ENCODE data around the gene SEMA6A. TPM values are rescaled to one million over a fixed set of nuclear protein-coding genes. Genes with fewer than 3 reads are reported as not detected.

Gene SEMA6A
- total and polyA plus RNA-seq, 2 experiments from 2014 or later = 233 to 400 TPM

DNA sequence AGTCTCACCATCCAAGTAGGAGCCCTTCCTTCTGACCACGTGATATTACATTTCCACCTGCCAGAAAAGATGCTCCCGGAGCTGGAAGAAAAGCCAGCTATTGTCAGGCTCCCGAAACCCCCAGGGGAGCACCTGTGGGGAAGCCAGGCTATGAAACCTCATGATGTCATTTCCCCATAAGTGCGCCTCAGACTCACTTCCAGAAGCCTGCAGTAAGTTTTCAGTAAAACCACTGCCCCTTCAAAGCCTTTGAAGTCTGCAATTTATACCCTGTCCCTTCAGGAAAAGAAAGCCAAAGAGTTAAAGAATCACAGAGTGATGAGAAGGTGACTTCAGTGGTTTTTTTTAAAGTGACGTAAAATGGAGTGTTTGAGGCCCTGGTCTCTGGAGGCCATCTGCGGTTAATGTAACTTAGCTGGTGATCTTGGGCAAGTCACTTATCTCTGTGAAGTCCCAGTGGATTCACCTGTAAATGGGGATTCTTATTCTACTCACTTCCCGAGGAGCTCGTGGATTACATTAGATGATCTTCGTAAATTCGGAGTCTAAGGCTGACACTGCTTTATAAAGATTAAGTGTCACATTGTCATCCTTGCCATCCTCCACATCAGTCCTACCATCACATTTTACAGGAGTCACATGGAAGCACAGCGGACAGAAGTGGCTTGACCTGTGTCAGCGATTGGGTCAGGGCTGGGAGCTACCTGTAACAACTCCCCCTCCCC lies 2.6 kb upstream of the SEMA6A start:
- ATAC-seq (no peak), DNase-seq (ENCODE audit: low spot score) (peak; percentile 58)
- H3K27ac Mint-ChIP-seq = no peak overlapping the region

DNA sequence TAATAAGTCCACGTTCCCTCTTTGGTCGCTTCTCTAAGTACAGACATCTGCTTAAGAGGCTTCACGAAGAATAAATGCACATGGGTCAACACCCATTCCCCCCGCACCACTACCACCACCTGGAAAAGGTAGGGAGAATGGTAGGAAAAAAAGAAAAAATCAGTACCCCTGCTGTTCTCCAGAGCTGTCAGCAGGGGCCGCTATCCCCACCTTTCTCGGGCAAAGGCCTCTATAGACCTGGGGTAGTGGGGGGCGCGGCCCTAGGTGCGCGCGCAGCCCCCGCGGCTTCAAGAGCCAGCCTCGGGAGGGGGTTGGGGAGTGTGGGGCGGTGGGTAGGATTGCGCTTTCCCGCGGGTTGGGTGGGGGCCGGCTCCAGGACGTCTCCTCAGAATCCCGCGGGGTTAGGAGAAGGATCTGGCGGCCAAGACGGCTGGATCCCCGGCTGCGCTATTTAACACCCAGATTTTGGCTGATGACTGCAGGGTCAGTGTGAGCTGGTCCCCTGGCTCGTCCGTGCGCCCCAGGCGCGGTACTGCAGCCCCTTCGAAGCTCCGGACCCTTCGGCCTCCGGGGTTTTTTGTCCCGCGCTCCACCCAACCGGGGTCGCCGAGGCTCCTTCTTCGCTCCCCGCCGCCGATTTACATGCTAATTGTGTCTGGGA lies 1.6 kb upstream of the SEMA6A start:
- peak overlapping the region; percentile 90 for H3K4me2 ChIP-seq
- Mint-ChIP-seq H3K9me3 (no peaks in the 10 kb centered on the region; the same call in 2 of the 3 replicates), H3K36me3 (ENCODE audit: low read depth) (peaks cover 31% of the 10 kb centered on the region), H3K4me3 (peak overlapping the region; percentile 99), H3K27ac (peak overlapping the region; percentile 98; the same call in 1 of the 2 replicates), H3K4me1 (peaks cover 23% of the 10 kb centered on the region), H3K27me3 (ENCODE audit: insufficient read depth, low read depth, poor library complexity) (peaks cover 20% of the 10 kb centered on the region)
- TF ChIP-seq, protein P1, sequence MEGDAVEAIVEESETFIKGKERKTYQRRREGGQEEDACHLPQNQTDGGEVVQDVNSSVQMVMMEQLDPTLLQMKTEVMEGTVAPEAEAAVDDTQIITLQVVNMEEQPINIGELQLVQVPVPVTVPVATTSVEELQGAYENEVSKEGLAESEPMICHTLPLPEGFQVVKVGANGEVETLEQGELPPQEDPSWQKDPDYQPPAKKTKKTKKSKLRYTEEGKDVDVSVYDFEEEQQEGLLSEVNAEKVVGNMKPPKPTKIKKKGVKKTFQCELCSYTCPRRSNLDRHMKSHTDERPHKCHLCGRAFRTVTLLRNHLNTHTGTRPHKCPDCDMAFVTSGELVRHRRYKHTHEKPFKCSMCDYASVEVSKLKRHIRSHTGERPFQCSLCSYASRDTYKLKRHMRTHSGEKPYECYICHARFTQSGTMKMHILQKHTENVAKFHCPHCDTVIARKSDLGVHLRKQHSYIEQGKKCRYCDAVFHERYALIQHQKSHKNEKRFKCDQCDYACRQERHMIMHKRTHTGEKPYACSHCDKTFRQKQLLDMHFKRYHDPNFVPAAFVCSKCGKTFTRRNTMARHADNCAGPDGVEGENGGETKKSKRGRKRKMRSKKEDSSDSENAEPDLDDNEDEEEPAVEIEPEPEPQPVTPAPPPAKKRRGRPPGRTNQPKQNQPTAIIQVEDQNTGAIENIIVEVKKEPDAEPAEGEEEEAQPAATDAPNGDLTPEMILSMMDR (conservative IDR thresholded peaks at IDR 0.05; ENCODE audit: low read depth in 2 of 2) = peak; percentile 91 to 95
- no peak for TF ChIP-seq STAT1 (IDR thresholded peaks at IDR 0.05; ENCODE audit: unreplicated experiment)
- peak; percentile 39 for TF ChIP-seq POLR2AphosphoS5 (IDR thresholded peaks at IDR 0.05; ENCODE audit: low read depth)
- TF ChIP-seq, protein P2, sequence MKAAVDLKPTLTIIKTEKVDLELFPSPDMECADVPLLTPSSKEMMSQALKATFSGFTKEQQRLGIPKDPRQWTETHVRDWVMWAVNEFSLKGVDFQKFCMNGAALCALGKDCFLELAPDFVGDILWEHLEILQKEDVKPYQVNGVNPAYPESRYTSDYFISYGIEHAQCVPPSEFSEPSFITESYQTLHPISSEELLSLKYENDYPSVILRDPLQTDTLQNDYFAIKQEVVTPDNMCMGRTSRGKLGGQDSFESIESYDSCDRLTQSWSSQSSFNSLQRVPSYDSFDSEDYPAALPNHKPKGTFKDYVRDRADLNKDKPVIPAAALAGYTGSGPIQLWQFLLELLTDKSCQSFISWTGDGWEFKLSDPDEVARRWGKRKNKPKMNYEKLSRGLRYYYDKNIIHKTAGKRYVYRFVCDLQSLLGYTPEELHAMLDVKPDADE (IDR thresholded peaks at IDR 0.05) = no peak
- TF ChIP-seq CREB1 (CRISPR knock-in tag; IDR thresholded peaks at IDR 0.05; ENCODE audit: low read depth) = no peak
- H3F3A ChIP-seq (replicated peaks; ENCODE audit: low read depth) = peaks cover 4% of the 10 kb centered on the region; the same call in 1 of the 2 replicates
- no peaks in the 10 kb centered on the region for H3K9me2 ChIP-seq (ENCODE audit: insufficient read depth)
- peak overlapping the region; percentile 4; the same call in 1 of the 2 replicates for H2AFZ ChIP-seq
- peak overlapping the region; percentile 95 for H3K27ac ChIP-seq (ENCODE audit: low read depth)
- DNase-seq (ENCODE audit: low spot score) (peak; percentile 93), ATAC-seq (peak; percentile 41)
- peaks cover 45% of the 10 kb centered on the region for H3K79me2 ChIP-seq (replicated peaks; ENCODE audit: insufficient read depth)
- H3K4me3 ChIP-seq = peak overlapping the region; percentile 98
- no peaks in the 10 kb centered on the region; the same call in 1 of the 2 replicates for H3K36me3 ChIP-seq (ENCODE audit: insufficient read depth)
- H4K20me1 ChIP-seq (replicated peaks; ENCODE audit: insufficient read depth) = peaks cover 10% of the 10 kb centered on the region
- peaks cover 23% of the 10 kb centered on the region for H3K4me1 ChIP-seq (ENCODE audit: insufficient read depth)
- no peaks in the 10 kb centered on the region for H3K27me3 ChIP-seq (ENCODE audit: insufficient read depth)

More for the DNA sequence above, 2.6 kb upstream of the SEMA6A start:
- TF ChIP-seq, protein P3, sequence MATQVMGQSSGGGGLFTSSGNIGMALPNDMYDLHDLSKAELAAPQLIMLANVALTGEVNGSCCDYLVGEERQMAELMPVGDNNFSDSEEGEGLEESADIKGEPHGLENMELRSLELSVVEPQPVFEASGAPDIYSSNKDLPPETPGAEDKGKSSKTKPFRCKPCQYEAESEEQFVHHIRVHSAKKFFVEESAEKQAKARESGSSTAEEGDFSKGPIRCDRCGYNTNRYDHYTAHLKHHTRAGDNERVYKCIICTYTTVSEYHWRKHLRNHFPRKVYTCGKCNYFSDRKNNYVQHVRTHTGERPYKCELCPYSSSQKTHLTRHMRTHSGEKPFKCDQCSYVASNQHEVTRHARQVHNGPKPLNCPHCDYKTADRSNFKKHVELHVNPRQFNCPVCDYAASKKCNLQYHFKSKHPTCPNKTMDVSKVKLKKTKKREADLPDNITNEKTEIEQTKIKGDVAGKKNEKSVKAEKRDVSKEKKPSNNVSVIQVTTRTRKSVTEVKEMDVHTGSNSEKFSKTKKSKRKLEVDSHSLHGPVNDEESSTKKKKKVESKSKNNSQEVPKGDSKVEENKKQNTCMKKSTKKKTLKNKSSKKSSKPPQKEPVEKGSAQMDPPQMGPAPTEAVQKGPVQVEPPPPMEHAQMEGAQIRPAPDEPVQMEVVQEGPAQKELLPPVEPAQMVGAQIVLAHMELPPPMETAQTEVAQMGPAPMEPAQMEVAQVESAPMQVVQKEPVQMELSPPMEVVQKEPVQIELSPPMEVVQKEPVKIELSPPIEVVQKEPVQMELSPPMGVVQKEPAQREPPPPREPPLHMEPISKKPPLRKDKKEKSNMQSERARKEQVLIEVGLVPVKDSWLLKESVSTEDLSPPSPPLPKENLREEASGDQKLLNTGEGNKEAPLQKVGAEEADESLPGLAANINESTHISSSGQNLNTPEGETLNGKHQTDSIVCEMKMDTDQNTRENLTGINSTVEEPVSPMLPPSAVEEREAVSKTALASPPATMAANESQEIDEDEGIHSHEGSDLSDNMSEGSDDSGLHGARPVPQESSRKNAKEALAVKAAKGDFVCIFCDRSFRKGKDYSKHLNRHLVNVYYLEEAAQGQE (IDR thresholded peaks at IDR 0.05; ENCODE audit: unreplicated experiment) = no peak
- TF ChIP-seq CREB1 (CRISPR knock-in tag; IDR thresholded peaks at IDR 0.05; ENCODE audit: low read depth) = peak; percentile 43; the same call in 1 of the 2 replicates
- Histone ChIP-seq H2AFZ (no peak overlapping the region), H3K27ac (ENCODE audit: low read depth) (no peak overlapping the region), H3K79me2 (replicated peaks; ENCODE audit: insufficient read depth) (peaks cover 34% of the 10 kb centered on the region), H3K4me3 (peak overlapping the region; percentile 98; the same call in 1 of the 2 replicates), H3F3A (replicated peaks; ENCODE audit: low read depth) (peaks cover 4% of the 10 kb centered on the region; the same call in 1 of the 2 replicates), H3K4me1 (ENCODE audit: insufficient read depth) (peaks cover 20% of the 10 kb centered on the region), H4K20me1 (replicated peaks; ENCODE audit: insufficient read depth) (peaks cover under 1% of the 10 kb centered on the region; the same call in 1 of the 2 replicates), H3K27me3 (ENCODE audit: insufficient read depth) (no peaks in the 10 kb centered on the region), H3K4me2 (peak overlapping the region; percentile 90; the same call in 1 of the 2 replicates), H3K9me2 (ENCODE audit: insufficient read depth) (no peaks in the 10 kb centered on the region), H3K36me3 (ENCODE audit: insufficient read depth) (no peaks in the 10 kb centered on the region)
- Mint-ChIP-seq H3K9me3 (no peaks in the 10 kb centered on the region; the same call in 2 of the 3 replicates), H3K27me3 (ENCODE audit: insufficient read depth, low read depth, poor library complexity) (peaks cover 20% of the 10 kb centered on the region), H3K36me3 (ENCODE audit: low read depth) (peaks cover 21% of the 10 kb centered on the region), H3K4me3 (peak overlapping the region; percentile 99; the same call in 1 of the 3 replicates), H3K4me1 (peaks cover 21% of the 10 kb centered on the region)

Measured in GM23338 (cell line).